HK-2 (cell line): ENCODE results near the gene CDH13.

ENCODE experiments used
- DNase-seq: peaks from one replicate; pipeline ENCODE4 v3.0.0-alpha.2; 2018; ENCODE audit not compliant: unreplicated experiment

The CDH13 gene

DNA sequence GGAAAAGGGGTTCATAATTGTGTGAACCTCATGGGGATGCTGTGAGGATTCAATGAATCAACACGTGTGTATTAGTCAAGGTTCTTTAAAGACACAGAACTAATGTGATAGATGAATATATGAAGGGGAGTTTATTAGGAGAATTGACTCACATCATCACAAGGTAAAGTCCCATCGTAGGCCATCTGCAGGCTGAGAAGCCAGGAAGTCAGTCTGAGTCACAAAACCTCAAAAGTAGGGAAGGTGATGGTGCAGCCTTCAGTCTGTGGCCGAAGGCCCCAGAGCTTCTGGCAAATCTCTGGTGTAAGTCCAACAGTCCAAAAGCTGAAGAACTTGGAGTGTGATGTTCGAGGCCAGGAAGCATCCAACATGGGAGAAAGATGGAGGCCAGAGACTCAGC is 413.4 kb downstream of the CDH13 start:
- no peak for DNase-seq

DNA sequence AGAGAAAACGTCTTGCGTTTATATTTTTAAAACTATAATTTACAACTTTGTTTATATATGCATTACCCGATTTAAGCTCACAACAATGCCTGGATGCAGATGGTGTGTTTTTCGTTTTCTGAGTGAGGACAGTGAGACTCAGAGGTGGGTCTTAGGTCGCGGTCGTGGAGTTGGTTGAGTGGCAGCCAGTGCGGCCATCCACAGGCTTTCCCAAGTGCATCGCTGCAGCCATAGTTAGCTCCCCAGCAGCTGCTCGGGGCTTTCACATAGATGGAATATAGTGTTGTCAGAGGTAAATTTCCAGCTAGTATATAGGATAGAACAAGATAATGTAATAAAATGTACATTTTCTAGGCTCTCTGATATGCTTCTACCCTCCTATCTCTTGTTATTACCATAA is 417.8 kb downstream of the CDH13 start:
- DNase-seq, result no peak

DNA sequence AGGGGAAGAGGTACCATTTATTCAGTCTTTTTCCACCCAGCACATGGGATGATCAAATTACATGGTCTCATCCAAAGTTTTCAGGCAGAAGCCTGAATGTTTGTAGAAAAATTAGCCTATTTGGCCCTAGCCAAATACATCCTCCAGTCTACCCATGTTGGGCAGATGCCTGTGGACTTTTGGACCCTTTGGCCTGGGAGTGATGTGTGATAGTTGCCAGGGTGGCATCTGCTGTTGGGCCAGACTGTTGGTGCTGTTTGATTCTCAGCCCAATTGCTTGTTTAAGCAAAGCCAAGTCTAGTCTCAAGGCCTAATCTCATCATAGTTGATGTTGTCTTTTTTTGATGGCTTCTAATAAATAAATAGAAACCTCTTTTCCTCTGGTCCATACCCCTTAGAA is 419.0 kb downstream of the CDH13 start:
- DNase-seq, result no peak

DNA sequence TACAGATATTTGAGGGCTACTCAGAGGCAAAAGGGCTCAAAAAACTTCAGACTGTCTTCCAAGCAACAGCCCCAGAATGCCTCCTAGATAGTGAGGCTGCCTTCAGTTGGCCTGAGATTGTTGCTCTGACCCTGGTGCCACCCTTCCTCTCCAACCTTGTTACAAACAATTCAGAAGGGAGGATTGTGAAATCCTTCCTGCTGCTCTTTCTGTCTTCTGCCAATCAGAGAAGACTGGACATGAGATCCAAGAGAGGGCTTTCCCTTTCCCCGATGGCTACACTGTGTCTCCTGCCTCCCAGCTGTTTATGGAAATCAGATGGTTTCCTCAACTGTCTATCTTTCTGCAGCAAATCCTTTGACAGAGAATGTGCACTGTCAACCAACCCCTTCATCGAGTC is 419.9 kb downstream of the CDH13 start:
- DNase-seq, result no peak

DNA sequence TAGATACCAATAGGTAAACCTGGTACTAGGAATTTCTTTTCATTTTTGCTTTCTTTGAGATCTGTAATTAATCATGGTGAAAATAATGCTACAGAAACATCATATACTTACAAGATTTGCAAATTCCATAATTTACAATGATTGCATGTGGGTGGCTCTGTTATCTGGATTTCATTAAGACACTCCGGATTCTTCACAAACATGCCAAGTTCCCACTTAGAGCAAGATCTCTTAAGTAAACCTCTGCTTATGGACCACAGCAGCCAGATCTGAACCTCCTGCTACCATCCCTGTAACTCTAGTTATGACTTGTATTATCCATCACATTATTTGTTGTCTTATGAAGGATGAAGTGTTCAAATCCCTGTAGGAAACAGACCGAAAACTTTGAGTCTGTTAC is 424.7 kb downstream of the CDH13 start:
- no peak for DNase-seq

DNA sequence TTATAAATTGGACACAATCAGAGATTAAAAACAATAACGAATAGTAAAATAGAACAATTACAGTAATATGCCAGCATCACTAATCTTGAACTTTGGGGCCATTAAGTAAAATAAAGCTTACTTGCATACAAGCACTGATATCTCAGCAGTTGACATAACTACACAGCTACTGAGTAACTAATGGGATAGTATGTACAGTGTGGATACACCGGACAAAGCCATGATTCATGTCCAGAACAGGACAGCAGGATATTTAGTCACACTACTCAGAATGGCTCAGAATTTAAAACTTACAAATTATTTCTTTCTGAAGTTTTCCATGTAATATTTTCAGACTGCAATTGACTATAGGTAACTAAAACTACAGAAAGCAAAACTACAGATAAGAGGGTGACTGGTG is 427.5 kb downstream of the CDH13 start:
- no peak for DNase-seq

DNA sequence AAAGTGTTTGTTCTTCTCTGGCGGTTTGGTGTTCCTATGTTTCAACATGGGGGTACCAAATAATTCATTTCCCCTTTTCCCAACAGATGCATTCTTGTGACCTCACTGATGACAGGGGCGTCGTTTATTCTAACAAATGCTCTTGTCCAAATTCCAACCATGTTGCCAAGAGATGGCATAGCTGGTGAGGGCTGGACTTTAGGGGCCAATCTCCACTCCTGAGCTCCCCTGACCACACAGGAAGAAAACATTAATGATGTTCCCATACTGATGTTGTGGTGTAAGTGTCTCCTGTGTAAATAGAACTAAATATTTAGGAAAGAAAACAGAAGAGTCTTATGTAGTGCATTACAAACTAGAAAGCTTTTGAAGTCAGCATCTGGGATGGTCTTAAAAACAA is 431.6 kb downstream of the CDH13 start:
- no peak for DNase-seq

DNA sequence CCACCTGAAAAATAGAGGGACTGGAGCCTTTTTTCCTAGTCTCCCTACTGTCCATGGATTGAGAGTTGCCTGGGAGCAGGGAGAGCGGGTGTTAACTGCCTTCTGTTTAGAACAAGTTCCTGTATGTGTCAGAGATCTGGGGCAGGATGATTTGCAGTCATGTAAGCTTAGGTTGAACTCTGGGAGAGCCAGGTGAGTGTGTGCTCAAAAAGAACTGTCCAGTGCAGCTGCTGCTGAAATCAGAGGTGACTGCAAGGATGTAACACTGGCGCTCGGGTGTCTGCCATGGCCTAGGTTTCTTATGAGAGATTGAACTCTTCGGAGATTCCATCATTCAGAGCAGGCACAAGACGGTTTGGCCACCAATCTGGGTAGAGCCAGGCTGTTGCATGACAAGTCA is 432.5 kb downstream of the CDH13 start:
- no peak for DNase-seq

DNA sequence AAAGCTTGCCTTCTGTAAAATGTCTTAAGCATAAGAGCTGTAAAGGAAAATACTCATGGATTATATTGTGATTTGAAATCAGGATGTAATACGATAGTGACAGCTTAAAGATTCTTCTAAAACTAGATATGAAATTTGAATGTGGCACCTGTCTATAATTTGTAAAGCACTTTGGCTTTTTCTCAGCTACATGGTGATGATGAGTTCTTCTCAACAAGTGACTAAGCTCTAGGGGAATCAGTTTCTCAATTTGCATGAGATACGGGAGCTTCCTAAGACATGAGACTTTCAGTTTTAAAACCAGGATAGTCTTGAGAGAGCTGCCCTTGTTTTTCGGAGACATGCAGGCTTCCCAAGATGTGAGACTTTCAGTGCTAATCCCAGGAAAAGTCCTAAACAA is 439.2 kb downstream of the CDH13 start:
- no peak for DNase-seq

DNA sequence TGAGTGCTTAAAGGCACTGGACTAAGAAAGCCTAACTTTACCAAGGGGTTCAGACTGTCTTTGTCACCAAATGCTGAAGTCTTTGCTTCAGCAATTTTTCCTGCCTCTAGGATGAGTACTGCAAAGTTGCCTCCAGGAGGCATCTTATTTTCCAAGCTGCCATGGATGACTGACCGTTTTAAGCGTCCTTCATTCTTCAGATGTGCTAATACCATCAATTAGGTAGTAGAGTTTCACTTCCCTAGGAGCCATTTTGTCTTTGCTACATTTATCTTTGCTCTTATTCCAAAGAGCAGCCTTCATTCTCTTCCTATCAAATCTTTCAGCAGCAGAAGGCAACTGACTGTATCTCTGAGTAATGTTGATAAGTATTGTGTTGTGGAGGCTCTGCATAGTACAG is 440.1 kb downstream of the CDH13 start:
- no peak for DNase-seq

DNA sequence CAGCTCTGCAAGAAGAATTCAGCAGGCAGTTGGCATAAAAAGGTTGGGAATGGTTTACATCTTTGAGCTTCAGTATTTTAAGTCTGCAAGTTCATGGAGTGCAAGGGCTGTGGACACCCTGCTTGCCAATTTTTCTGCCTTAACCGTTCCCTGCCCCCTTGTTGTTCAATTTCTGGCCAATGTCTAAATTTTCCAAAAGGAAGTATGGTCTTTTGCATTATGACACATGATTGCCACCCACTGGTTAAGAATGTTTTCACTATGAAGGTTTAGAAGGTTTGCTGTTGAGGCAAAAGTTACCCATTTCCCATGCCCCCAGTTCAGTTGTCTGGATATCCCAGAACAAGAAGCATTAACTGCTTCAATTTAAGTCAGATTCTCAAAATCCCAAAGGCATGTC is 441.9 kb downstream of the CDH13 start:
- no peak for DNase-seq

DNA sequence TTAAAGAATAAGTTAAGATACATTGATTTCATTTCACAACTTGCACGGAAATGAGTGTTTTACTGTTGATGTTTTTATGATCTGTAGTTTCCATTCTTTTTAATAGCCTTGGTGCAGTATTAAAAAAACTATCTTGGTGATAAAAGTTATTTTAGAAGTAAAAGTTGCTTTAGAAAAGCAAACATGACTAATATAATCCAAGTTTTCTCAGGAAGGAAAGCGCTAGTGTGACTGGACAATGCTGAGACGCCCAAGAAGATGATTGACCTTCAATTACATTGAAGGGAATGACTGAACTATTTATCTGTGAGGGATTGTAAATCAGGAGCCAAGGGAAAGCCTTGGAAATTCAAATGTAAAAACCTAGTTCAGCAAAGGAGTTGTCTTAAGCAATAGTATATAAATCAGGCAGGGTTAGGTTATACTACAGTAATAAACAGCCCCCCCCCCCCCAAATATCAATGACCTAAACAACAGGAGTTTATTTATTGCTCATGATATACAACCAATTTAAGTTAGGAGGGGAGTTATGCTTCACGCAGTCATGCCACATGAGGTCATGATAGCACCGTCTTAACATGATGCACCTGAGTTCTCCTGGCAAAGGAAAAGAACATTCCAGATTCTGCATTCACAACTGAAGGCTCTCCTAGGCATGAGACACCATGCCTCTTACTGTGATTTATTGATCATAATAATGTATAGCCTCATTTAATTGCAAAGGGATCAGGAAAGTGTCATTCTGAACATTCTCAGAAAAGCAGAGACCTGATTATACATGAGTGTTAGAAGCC is 443.8 kb downstream of the CDH13 start:
- no peak for DNase-seq

DNA sequence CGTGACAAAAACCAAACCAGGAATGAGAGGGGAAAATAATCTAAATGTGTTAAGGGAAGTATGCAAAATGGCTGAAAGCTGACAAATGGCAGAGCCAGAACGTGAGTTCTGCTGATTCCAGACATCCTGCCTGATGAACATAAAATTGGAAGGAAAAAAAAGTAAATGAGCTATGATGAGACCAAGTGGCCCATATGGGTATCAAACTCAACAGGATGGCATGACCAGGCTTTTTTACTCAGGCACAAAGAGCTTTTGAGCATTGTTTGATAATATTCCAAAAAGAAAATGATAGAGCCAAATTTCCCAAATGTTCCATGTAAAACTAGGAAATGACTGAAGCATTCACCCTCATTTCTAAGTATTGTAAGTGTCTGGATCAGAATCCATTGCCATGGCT is 449.2 kb downstream of the CDH13 start:
- DNase-seq, result no peak

DNA sequence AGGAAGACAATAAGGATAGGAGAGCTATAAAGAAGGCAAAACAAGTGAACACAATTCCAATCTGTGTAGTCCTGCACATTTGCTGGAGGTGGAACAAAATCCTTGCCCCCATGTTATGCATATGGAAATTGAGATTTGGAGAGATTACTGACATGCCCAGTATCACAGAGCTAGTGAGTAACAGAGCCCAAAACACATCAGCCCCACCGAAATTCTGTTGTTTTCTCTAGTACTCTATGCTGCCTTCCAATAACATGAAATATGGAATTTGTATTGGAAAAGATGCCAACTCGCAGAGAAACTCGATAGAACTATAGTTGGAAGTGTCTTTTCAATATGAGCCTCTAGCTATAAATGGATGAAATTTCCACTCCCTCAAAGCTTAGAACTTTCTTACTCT is 456.6 kb downstream of the CDH13 start:
- no peak for DNase-seq

DNA sequence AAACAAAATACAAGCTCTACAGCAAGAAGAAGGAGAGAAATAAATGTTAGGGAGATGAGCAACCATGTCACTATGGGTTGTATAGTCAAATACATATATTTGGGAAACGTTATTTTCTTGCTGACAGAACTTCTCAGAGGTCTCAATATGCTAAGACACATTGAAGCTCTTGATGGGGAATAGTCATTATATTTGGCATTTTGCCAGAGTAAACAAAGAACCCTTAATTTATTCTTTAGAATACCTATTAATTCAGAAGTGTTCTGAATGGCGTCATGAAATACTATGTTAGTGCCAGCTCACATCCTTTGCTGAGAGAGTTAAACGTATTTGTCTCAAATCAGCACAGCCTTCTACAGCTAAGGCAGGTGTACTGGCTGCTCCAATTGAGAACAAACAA is 458.9 kb downstream of the CDH13 start:
- no peak for DNase-seq

DNA sequence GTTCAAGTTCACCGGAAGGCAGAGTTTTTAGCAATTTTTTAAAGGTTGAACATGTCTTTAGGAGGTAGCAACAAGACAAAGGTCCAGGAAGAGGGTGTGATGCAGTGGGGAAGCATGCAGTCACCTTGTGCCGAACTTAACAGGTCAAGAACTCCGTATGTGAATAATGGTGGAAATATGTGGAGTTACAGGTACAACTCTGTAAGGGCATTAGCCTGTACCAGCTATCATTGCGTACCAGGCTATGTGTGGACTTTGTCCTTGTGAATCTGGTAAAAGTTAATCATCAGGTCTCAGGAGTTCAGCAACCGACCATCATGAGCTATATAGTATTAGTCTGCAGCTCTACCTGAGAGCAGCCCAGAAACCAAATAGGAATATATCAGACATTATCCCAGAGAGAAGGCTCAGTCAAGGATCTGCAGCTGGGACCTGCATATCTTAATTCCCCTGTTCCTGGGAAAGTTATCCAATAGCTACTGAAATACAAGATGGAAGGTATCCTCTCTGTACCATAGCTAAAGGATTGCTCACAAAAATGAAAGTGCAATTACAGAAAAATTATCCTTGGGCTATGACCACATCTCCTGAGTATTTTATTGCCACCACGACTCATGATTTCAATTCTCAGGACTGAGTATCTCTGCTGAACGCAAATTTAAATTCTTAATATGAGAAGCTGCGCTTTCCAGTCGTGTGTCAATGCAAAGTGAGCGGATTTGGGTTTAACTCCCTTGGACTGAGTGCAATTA is 469.3 kb downstream of the CDH13 start:
- no peak for DNase-seq

DNA sequence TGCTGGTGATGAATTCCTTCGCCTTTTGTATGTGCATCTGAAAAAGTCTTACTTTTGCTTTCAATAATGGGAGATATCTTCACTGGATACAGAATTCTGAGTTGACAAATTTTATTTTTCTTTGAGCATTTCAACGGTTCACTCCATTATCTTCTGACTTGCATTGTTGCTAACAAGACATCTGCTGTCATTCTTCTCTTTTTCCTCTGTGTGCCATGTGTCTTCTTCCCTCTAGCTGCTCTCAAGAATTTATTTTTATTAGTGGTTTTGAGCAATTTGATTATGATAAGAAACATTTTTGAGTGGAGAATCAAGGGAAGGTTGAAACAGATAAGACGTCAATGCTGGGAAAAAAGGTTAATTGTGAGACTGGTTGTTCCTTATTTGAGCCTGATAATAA is 471.8 kb downstream of the CDH13 start:
- DNase-seq, result no peak

DNA sequence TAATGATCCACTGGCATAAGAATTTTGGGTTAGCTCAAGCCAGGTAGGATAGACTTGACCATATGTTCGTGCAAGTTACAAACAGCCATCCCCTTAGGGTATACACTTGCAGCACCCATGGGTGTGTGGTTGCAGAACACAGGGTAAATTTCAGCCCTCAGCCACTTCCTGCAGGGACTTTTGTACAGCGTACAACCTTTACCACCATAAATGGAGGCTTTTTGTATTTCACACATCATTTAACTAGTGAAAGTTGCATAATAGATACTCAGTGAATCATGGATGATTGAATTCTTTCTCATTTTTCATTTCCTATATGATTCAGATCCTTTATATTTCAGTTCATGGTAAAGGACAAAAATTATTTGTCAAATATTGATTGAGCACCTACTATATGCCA is 473.9 kb downstream of the CDH13 start:
- no peak for DNase-seq

DNA sequence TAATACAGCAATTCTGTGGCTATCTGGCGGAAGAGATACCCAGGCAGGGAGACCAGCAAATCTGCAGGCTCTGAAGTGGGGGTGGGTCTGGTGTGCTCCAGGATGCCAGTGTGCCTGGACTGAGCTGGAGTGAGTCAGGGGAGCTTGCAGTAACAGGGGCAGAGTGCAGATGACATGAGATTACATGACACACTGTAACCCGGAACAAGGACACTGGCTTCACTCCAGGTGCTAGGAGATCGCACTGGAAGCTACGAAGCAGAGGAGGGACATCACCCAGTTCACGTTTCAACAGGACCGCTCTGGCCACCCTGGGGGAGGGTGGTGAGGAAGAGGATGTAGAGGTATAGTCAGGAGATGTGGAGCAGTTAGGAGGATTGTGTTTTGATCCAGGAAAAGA is 475.6 kb downstream of the CDH13 start:
- no peak for DNase-seq

DNA sequence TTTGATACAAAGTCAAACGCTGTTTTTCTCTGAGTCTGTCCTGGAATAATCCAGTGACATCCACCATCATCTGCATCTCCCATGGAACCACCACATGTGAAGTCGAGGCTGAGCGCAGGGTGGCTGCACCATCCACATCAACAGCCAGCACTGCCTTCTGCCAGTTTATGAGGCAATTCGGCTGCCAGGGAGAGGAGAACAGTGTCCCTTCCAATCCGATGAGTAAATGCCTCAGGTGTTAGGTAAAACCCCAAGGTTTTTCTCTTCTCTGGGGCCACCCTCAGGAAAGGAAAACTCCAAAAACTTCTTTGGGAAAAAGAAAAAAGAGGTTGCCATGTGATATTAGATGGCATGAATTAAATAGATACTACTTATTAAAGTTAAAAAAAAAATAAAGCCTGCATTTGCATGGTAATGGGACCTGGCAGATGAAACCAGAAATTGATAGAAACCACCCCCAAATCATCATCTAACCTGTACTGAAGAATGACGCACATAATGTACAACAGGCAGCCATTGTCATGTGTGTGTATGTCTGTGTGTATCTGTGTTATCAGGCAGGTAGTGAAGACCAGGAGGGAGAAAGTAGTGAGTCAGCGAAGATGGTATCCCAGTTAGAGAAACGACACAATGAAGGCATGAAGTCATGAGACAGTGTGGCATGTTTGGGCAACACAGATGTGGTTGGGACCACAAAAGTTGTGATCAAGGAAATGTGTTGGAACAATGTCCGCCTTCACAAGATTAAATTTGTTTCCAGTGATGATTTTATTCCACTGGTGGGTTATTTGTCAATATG is 478.7 kb downstream of the CDH13 start:
- DNase-seq, result no peak

DNA sequence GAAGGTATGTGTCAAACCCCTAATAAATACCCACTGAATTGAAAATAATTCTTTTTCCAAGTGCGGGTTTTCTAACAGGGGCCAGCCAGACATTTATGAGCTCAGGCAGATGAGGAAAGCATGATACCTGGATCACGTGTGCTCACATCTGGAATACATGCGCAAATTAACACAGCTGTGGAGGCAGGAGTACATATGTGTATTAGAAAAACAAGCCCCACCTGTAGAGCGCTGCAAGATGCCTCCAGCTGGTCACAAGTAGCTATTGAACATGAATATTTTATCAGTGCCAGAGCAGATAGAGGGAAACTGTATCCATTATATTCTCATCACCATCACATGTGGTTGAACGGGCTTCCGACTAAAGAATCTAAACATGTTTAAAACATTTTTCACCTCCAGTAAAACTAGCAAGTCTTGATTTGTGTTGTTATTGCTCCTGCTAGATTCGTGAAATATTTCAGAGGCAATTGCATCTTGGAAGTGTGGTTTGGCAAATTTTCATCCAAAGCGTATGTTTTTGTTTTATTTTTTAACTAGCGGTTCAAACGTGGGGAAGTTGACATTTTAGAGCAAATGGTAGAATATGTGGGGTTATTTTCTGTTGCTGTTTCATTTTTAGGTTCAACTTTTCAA is 482.8 kb downstream of the CDH13 start:
- no peak for DNase-seq

DNA sequence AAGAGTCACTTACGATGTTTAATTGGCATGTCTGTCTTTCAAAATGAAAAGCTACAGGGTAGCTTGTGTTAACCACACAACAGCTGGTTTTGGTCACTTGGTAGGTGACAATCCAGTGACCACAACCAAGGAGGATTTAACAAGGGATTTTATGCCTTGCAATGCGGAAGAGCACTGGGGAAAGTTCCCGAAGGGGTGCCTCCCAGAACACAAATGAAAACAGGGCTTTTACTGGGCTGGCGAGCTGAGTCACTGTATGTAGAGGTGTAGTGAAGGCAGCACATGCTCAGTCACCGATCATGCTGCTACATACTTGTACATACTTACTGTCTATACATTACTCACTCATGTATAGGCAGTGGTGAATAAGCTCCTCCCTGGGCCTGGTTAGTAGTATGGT is 483.5 kb downstream of the CDH13 start:
- no peak for DNase-seq
